HuH-7 (cell line): ENCODE data around the gene ZYG11B.
"Not testable (repeated sequence)": the region's sequence is repeated elsewhere in the genome, so short reads cannot be mapped to it uniquely, and the experiment has no call there.

Source experiments
- DNase-seq: peaks from one replicate; pipeline ENCODE4 v3.0.0; 2011; ENCODE audit warnings: low spot score

The ZYG11B gene

GRCh38 chr1:52852854-52853253, 126.6 kb downstream of the ZYG11B start:
- DNase-seq, result no peak

- DNase-seq, result no peak
These were observed 129.3 kb downstream of the ZYG11B start for GRCh38 chr1:52855584-52855983.

- DNase-seq, result no peak
These were observed 129.8 kb downstream of the ZYG11B start for GRCh38 chr1:52856026-52856425.

DNA sequence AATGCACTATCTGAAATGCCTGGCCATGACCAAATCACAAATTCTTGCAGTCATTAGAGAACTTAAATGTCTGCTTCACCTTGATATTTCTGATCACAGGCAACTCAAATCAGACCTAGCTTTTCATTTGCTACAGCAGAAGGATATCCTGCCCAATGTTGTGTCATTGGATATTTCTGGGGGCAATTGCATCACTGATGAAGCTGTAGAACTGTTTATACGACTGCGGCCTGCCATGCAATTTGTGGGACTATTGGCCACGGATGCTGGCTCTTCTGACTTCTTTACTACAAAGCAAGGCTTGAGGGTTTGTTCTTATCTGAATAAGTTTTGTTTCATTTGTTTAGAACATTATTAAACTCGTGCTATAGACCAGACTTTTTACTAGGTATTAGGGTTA, 131.2 kb downstream of the ZYG11B start:
- DNase-seq, result no peak

GRCh38 chr1:52862666-52863458, 136.6 kb downstream of the ZYG11B start:
- DNase-seq, result no peak

- DNase-seq, result no peak
These were observed 141.0 kb downstream of the ZYG11B start for GRCh38 chr1:52867087-52867863.

DNA sequence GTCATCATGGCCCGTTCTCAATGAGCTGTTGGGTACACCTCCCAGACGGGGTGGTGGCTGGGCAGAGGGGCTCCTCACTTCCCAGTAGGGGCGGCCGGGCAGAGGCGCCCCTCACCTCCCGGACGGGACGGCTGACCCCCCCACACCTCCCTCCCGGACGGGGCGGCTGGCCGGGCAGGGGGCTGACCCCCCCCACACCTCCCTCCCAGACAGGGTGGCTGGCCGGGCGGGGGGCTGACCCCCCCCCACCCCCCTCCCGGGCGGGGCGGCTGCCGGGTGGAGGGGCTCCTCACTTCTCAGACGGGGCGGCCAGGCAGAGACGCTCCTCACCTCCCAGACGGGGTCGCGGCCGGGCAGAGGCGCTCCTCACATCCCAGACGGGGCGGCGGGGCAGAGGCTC, 143.5 kb downstream of the ZYG11B start:
- not testable (repeated sequence) for DNase-seq

DNA sequence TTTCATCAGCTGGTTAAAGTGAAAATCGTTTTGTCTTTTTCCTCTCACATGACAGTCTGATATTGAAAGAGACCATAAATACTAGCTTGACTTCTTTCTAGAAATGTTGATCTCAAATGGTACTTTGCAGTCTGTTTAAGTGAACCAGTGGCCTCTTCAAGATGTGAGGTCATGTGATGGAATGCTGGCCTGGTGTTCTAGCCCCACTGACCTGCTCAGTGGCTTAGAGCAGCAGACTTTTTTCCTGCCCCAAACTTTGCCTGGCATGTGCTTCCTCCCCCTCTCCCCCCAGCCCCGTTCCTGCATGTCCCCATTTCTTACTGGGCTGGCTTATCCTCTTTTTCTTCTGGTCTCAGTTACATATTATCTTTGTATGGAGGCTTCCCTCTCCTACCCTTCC, 150.6 kb downstream of the ZYG11B start:
- no peak for DNase-seq
